HG03342 (cell line): ENCODE results near the gene SSPN.

Experiments
- ATAC-seq: cut with Tn5 transposase; IDR thresholded peaks from one replicate; pipeline ENCODE4 v1.9.1; 2021; ENCODE audit warnings: mild to moderate bottlenecking, moderate library complexity; ENCODE audit not compliant: unreplicated experiment

The SSPN gene

GRCh38 chr12:26185532-26186320 is 9.6 kb upstream of the SSPN start:
- no peak for ATAC-seq

- no peak for ATAC-seq
Measured at GRCh38 chr12:26187014-26187798, 8.2 kb upstream of the SSPN start.

DNA sequence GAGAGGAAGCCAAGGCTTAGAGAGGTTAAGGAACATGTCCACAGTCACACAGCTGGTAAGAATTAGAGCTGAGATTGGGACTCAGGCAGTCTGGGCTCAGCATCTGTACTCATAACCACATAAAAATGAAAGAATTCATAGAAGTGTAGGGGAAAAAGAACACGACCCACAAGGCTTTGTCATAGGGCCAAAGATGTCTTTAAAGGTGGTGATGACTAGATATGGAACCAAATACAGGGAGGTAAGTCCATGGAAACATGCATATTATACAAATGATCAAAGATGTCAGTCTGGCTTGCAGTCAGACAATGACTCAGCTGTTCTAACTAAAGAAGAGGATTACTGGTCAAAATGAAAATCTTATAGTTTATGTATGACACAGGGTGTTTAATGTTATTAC is 7.2 kb upstream of the SSPN start:
- no peak for ATAC-seq

DNA sequence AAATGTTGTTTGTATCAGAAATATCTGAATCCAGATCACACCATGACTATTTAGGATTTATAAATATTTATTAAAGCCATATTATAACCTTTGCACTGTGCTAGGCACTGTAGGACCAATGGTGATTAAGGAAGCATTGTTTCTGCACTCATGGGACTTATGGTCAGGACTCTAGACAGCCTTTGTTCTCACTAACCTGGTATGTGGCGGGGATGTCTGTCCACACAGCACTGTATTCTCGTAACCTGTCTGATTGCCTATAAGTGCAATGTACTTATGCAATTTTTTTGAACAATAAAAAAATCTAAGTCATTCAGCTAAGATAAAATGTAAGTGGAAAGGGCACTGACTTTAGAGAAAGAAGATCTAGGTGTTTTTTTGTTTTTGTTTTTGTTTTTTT is 6.7 kb upstream of the SSPN start:
- no peak for ATAC-seq

GRCh38 chr12:26192142-26192541 is 3.2 kb upstream of the SSPN start:
- no peak for ATAC-seq

DNA sequence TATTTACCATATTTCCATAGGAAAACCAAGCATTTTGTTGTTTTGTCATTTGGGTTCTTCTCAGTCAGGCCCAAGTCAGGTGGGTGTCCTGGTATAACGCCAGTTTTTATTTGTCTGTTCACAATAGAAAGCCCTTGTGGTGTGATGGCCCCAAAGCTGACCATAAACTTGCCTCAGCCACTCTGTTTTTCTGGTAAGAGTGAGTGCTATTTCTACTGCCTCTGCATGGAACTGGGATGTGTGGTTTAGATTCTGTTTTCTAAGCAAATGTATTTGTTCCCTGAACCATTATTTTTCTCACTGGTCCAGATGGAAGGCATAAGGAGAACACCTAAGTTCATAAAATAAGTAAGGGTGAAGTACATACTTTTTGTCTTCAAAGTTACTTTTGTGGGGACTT is 1.8 kb upstream of the SSPN start:
- no peak for ATAC-seq

DNA sequence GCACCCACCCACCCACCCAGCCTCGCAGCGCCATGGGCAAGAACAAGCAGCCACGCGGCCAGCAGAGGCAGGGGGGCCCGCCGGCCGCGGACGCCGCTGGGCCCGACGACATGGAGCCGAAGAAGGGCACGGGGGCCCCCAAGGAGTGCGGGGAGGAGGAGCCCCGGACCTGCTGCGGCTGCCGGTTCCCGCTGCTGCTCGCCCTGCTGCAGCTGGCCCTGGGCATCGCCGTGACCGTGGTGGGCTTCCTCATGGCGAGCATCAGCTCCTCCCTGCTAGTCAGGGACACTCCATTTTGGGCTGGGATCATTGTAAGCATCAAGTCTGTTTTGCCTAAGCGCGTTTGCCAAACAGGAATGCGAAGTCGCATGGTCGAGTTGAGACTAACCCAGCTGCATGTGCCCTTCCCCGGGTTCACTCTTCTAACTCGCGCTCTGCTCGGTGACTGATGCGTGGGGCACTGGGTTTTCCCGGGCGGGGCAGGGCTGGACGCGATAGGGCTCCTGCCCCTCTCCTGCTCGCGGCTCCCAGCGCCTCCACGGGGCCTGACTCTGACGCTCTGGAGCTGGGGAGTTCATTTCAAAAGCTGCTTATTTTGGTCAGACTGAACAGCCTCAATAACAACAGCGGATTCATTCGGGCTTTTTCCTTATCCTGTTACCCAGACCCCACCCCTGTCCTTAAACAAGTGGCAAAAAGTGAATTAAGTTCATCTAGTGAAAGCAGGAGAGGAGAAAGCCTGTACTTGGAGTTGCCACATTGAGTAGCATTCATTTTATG is 458 bp downstream of the SSPN start:
- no peak for ATAC-seq

DNA sequence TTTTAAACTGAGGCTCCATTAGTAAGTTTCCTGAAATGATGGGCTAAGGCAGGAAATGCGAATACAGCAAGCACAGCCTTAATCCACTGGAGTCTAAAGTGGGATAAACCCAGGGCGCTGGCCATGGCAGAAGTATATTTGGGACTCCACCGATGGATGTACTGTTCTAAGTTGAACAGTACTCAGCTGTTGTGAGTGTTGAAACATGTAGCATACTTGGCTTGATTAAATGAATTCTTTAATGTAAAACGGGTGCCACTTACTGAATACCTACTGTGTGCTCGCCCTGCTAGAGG is 996 bp downstream of the SSPN start:
- no peak for ATAC-seq

DNA sequence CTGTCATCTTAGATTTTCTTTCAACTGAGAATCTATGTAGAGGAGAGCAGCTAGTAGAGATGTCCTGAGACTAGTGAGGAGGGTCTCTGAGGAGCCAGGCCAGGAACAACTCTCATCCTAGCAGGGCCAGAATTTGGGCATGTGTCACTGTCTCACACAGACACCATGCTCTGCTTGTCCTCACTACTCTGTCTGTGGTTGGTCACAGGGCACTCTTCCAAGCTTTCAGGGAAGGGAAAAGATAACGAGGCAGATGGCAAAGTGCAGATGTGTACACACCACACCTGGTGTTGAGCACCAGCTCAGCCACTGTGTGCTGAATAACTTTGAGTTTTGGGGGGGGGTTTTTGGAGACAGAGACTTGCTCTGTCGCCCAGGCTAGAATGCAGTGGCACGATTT is 2.5 kb downstream of the SSPN start:
- no peak for ATAC-seq

DNA sequence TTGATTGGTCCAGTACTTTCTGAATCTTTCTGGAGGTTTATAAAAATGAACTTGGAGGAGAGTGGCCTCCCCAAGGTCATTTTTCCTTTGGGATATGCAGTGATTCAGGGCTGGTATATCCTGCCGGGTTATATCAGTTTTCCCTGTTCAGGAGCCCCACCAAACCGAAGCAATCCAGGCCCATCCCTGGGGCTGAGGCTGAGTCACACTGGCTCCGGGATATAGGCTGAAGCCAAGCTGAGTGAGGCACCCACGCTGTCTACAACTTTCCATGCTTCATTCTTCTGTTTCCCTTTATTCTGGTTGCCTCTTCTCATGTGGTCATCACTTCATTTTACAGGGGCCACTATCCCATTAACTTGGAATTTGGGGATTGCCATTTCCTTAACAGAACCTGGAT is 3.4 kb downstream of the SSPN start:
- ATAC-seq = no peak

DNA sequence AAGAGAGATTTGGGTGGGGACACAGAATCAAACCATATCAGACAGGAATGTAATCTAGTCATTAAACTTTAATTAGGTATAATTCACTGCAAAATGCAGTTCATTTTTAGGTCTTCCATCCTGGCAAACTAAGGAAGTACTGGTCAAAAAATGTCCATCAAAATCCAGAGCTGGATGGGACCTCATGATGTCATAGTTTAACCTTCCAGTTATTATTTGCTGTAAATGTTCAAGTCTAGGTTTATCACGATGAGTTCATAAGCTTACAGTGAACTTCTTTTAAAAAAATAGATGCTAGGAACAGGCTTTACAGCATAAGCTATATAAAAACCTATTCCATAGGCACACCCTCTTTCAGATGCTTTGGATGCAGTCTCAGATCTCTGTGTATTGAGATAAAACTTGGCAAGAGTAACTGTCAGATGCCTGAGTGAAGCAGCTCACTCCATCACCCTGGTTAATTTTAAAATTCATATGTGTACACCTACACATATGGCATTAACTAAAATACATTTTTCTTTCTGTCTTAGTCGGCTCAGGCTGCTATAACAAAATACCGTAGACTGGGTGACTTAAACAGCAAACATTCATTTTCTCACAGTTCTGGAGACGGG is 7.9 kb downstream of the SSPN start:
- no peak for ATAC-seq

GRCh38 chr12:26204612-26205289 is 9.4 kb downstream of the SSPN start:
- ATAC-seq = no peak

GRCh38 chr12:26205298-26205697 is 9.9 kb downstream of the SSPN start:
- ATAC-seq = no peak

DNA sequence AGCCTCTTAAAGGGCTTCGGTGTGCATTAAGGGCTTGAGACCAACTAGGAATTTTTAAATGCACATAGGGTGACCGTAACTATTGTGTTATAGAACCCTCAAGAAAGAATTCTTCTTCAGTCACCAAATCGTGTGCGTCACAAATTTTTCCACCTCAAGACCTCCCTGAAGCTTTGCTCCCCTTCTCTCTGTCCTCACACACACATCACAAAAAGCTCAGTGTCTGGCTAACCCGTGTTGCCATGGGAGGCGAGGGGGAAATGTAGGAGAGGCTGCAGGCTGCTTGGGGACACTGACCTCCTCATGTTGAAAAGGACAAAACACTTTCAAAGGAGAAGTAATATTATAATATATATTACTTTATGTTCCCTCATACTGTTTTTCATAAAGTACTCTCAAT is 10.6 kb downstream of the SSPN start:
- no peak for ATAC-seq

- ATAC-seq = no peak
Measured at GRCh38 chr12:26211331-26211730, 16.0 kb downstream of the SSPN start.

GRCh38 chr12:26212396-26212795 is 17.0 kb downstream of the SSPN start:
- ATAC-seq = no peak

GRCh38 chr12:26212988-26213387 is 17.6 kb downstream of the SSPN start:
- no peak for ATAC-seq

- no peak for ATAC-seq
Measured at GRCh38 chr12:26214121-26214520, 18.7 kb downstream of the SSPN start.

DNA sequence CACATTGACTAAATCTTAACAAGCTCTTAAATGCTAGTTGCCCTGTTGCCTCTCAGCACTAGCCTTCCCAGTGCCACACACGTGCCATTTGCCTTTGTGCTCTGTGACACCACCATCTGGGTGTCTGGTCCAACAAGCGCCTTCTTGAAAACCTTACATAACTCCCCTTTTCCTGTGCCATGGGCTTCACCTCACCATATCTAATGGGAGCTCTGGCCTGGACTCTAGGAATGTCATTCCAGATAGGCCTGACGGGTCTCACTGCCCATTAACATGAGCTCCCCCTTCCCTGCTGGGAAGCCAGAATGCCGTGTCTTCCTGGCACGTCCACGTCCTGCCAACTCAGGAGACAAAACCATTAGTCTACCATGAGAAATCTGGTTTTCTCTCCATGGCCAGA is 24.4 kb downstream of the SSPN start:
- no peak for ATAC-seq

DNA sequence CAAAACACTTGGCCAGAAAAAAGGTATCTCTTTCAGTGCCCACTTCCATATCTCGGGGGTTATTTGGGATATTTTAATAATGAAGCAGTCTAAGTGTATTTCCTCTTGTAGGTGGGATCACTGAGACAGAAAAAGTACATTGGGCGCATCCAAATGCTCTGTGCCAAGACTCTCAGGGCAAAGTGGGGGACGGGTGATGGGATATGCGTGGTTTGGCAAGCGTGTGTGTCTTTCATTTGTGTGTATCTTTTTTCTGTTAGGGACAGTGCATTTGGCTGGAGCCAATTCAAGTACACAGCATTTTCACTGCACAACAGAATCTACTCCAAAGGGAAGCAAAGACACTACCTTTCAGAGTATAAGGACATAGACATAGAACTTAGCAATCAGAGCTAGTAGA is 29.3 kb downstream of the SSPN start:
- ATAC-seq = no peak

- ATAC-seq = no peak
Measured at GRCh38 chr12:26226122-26226521, 30.7 kb downstream of the SSPN start.
